Left ventricle myocardium superior (tissue), 1 donor: ENCODE results near the gene B4GALT5. TPM values are rescaled to one million over a fixed set of nuclear protein-coding genes. Genes with fewer than 3 reads are reported as not detected.

Experiments
- ATAC-seq: fragments of 200-7000 bp; cut with Tn5 transposase; one replicate; pipeline ENCODE4 v1.9.1; 2020; ENCODE audit warnings: mild to moderate bottlenecking, moderate library complexity
- DNase-seq: peaks from one replicate; pipeline ENCODE4 v3.0.0-alpha.2; 2020
- intact Hi-C: fragments of 100-400 bp; cut with micrococcal nuclease; formaldehyde crosslinking; loops from one replicate; pipeline ENCODE4 v1.11.0; 2022
- total RNA-seq: library from RNA; stranded (reverse); fragmentation: NEBNext Ultra II Directional; extraction: Animal tissue kit (Norgen Biotek cat#: 25700); gene quantifications from one replicate; pipeline ENCODE4 v1.2.1, GENCODE V29; 2021
- donor health status: DM: no; HTN: yes; CAD: no; lungs with severe emphysema.

Gene B4GALT5
- total RNA-seq, 1 donor from 2014 or later: 37.2 TPM

DNA sequence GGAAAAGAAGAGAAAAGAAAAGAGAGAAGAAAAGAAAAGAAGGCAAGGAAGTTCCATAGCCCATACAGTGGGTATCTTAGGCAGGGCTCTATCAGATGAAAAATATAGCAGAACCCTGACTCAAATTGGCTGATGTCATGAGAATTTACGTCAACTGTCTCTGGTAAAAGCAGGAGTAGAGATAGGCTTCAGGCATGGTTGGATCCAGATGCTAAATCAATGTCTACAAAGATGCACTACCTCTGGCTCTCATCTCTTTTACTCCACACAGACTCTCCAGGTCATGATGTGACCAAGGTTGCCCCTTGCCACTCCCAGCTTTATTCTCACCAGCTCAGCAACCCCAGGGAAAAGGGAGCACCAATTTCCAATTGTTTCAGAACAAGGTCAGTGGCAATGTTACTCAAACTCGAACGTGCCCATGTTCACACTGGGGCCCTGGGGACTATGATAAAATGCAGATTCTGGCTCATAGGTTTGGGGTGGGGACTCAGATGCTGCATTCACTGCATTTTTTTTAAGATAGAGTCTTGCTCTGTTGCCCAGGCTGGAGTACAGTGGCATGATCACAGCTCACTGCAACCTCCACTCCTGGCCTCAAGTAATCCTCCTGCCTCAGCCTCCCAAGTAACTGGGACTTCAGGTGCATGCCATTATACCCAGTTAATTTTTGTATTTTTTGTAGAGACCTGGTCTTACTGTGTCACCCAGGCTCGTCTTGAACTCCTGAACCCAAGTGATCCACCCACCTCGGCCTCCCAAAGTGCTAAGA lies 112.3 kb downstream of the B4GALT5 start:
- intact Hi-C loops: no loop called here
- no peak for DNase-seq
- ATAC-seq: no peak

DNA sequence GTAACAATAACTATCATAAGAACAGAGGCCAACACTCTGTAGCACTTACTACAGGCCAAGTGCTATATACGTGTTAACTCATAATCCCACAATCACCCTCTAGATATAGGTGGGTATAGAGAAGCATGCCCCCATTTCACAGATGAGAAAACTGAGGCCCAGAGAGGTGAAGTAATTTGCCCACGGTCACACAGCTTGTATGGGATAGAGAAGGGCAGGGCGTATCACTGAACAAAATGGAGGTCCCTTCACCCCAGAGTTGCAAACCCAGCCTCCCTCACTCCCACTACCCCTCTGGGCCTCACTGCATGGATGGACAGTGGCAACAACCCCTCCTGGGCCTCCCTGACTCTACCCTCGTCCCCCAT lies 113.9 kb downstream of the B4GALT5 start:
- ATAC-seq (no peak), DNase-seq (no peak)
- intact Hi-C loops: no loop called here

DNA sequence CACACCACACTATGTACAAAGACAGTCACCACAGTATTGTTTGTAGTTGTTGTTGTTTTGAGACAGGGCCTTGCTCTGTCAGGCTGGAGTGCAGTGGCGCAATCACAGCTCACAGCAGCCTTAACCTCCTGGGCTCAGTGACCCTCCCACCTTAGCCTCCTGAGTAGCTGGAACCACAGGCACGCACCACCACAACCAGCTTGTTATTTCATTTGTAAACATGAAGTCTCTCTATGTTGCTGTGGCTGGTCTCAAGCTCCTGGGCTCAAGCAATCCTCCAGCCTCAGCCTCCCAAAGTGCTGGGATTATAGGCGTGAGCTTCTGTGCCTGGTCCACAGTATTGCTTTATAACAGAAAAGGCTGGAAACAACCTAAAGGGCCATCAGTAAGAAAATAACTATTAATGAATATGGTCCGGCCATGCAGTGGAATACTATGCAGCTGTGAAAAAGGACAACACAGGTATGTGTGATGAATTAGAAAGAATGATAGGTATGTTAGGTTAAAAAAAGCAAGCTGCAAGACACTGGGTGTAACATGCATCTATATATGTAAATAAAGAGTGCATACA lies 115.8 kb downstream of the B4GALT5 start:
- no peak for ATAC-seq
- intact Hi-C loops: no loop called here
- DNase-seq: no peak

DNA sequence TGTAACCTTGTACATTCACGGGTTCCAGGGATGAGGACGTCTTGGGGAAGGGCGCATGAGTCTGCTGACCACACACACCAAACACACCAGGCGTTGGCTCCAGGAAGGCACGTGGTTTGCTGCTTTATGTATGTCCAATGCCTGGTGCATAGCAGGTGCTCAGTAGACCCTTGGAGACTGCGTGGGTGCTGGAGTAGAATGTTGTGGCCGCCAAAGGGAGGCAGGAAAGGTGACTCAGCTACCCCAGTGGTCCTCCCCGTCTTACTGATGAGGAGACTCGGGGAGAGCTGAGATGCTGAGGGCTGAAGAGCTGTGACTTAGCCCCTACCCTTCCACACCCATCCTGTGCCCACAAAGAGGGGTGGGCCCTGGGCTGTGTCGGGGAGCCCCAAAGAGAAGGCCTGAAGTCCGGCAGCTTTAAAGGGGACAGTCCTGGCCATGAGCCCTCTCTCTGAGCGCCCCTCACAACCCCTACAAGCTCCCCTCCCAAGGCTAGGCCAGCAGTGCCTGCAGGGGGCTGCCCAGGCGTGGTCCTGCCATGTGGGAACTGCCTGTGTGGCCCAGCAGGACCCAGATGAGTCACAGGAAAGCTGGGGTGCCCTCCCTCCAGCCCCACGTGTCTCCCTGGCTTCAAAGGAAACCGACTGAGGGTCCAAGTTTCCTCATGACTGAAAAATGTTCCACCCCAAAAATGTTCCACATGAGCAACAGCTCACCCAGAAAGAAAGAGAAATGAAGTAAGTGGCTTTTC lies 117.7 kb downstream of the B4GALT5 start:
- intact Hi-C loops: no loop called here
- no peak for ATAC-seq
- DNase-seq: no peak

DNA sequence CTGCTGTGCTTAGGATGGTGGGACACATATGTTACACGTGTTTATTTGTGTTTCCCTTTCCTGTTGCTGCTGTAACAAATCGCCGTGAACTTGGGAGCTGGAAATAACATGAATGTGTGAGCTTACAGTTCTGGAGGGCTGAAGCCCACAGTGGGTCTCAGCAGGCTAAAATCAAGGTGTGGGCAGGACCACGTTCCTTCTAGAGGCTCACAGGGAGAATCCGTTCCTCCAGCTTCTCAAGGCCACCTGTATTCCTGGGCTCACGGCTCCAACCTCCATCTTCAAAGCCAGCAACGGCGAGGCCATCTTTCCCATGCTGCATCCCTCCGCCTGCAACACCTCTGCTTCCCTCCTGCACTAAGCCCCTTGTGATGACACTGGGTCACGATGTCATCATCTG lies 118.3 kb downstream of the B4GALT5 start:
- DNase-seq (no peak), ATAC-seq (no peak)
- intact Hi-C loops: no loop called here

DNA sequence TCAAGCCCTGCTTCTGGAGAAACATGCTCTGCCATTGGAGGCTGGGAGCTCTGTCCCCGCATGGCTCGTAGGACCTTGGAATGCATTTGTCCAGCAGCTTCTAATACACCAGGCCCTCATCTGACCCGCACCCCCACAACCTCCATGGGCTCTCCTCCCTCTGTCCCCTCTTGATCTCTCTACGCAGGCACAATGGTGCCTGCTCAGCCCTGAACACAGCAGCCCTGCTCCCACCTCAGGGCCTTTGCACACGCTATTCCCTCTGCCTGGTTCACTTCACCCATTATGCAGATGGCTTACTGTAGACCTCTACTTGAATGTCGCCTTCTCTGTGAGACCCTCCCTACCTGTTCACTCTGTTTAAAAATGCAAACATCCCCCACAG lies 118.8 kb downstream of the B4GALT5 start:
- ATAC-seq: no peak
- intact Hi-C loops: no loop called here
- DNase-seq: no peak

DNA sequence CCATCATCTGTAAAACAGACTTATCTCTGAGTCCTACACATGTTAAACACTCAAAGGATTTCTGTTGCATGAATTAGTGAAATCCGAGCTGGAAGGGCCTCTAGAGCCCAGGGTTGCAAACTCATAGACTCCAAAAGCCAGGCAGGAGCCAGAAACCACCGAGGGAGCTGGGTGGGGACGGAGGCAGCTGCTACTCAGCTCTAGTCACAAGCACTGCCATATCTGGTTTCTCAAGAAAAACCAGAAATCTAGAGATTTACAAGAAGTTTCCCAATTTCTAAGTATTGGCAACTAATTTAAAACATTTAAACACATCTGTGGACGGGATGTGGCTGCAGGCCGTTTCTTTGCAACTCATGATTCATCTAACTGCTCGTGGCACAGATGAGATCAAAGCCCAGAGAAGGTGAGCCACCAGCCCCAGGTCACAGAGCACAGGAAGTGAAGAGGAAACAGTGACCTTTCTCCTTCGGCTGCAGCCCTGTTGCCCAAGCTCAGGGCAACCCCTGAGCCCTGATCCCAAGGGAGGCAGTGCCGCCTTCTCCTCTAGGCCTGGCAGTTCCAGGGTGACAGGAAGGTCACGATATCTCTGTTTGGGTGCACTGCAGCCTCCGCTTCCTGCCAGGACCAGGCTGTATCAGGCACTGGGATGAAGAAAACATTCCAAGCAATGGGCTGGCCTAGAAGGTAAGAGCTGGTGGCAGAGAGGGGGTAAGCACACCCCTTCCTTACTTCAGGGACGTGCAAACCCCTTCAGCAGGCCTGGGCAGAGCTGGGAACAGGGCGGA lies 119.3 kb downstream of the B4GALT5 start:
- DNase-seq: peak; percentile 79
- intact Hi-C loops: no loop called here

DNA sequence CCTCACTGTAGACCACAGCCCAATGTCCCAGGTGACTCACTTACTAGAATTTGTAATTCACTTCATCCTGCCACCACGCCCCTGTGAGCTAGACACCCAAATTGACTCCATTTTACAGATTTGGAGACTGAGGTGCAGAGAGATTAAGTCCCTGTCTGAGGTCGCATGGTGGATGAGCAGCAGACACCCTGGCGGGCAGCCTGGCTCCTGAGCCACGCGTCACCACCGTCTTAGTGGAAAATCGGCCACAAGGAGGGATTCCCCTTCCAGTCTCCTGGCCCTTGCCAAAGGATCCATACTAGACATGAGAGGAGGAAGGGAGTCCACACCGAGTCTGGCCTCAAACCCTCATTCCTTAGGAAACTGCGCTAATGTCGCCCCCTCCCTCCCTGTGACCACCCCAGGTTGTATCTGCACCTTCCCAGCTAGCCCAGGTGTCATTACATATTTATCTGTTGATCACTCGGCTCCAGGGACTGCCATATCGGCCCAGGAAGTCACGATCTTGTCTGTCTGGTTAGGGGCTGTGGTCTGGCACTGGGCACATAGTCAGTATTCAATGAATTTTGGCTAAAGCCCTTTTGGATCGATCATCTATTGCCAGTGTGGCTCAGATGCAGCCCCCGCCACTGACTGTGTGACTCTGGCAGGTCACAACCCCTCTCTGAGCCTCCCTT lies 120.1 kb downstream of the B4GALT5 start:
- intact Hi-C loops: no loop called here
- no peak for ATAC-seq

More for the DNA sequence above, 119.3 kb downstream of the B4GALT5 start:
- ATAC-seq: peak; percentile 88

DNA sequence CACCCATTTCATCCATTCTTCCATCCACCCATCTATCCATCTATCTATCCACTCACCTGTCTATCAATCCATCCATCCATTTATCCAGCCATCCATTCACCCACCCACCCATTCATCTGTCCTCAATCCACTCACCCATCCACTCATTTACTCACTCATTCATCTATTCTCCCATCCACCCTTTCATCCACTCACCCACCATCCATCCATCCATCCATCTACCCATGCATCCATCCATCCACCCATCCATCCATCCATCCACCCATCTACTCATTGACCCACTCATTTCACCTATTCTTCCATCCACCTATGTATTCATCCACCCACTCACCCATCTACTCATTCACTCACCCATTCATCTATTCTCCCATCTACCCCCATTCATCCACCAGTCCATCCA lies 121.6 kb downstream of the B4GALT5 start:
- no peak for ATAC-seq
- intact Hi-C loops: no loop called here
- no peak for DNase-seq

More for the DNA sequence above, 120.1 kb downstream of the B4GALT5 start:
- DNase-seq: no peak

DNA sequence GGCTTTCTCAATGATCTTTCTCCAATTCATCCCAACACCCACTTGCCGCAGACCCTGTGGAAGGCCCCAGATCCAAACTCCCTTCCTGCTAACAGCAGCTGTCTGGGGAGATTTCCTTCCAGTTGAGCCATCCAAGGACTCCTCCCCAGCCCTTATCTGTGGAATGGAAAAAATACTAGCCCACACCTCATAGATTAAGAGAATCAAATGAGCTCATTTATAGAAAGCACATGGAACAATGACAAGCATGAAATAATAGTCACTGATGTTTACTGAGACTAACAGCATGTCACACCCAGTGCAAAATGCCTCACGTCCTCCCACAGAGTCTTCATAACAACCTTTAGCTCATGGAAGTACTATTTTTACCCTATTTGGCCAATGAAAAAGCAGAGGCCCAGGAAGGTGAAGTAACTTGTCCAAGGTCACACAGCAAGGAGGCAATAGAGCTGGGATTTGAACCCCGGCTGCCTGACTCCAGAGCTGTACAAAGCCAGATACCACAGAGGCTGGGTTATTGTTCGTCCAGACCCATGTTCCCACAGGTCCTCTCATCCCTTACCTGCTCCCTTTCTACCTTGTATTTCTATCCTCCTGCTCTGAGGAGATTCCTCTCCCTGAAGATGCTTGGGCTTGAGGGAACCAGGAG lies 122.3 kb downstream of the B4GALT5 start:
- intact Hi-C loops: no loop called here
- ATAC-seq (peak; percentile 62), DNase-seq (no peak)

DNA sequence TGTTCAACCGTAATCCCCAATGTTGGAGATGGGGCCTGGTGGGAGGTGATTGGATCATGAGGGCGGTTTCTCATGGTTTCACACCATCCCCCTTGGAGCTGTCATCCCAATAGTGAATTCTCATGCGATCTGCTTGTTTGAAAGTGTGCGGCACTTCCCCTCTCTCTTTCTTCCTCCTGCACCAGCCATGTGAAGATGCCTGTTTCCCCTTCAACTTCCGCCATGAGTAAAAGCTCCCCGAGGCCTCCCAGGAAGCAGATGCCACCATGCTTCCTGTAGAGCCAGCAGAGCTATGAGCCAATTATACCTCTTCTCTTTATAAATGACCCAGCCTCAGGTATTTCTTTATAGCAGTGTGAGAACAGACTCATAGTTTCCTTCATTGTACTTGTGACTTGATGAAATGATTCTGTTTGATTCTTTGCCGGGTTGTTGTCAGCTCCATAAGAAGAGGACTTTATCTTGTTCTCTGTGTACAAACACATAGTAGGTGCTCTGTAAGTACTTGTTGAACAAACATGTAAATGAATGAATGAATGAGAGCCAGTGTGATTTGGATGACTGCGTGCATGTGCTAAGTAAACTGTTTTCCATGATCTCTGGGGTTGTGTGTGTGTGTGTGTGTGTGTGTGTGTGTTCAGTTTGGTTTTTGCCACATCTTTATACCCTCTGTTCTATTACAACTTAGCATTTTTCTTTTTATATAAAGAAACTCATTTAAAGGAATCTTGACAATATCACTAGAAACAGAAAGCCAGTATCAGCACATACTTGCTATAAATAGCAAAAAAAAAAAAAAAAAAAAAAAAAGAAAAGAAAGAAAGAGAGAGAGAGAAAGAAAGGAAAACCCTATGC lies 123.3 kb downstream of the B4GALT5 start:
- ATAC-seq (no peak), DNase-seq (no peak)
- intact Hi-C loops: no loop called here

DNA sequence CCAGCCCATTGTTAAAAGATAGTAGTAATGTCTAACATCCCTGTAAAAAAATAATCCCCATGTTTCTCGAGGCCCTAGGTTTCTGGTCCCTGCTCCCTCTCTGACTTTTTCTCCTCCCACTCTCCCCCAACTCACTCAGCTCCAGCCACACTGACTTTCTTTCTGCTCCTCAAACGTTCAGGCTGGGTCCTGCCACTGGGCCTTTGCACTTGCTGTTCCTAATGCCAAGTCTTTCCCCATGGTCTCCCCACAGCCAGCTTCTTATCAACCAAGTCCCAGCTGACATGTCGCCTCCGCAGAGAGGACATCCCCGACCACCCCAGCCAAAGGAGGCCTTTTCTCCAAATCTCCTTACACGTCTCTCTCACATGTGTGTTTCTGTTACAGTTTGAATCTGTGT lies 123.9 kb downstream of the B4GALT5 start:
- intact Hi-C loops: no loop called here
- DNase-seq (no peak), ATAC-seq (no peak)

DNA sequence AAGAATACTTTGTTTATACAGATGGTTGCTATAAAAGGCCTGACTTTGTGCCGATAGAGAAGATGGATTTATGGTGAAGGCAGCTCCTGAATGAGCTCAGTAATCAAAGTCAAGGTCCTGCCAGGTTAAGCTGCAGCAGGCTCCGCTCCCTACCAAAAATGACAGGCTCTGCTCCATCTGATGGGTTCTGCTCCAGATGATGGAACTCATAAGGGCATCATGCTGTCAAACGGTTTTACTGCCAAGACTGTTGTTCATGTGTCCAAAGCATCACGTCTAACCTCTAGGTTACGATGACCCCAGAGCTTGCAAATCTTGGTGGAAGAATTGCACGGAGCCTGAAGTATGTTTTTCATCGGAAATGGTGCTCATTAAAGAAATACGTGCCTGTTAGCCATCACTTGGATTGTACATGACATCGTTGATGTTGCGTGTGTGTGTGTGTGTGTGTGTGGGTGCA lies 126.5 kb downstream of the B4GALT5 start:
- DNase-seq (no peak), ATAC-seq (peak; percentile 2)
- intact Hi-C loops: no loop called here

DNA sequence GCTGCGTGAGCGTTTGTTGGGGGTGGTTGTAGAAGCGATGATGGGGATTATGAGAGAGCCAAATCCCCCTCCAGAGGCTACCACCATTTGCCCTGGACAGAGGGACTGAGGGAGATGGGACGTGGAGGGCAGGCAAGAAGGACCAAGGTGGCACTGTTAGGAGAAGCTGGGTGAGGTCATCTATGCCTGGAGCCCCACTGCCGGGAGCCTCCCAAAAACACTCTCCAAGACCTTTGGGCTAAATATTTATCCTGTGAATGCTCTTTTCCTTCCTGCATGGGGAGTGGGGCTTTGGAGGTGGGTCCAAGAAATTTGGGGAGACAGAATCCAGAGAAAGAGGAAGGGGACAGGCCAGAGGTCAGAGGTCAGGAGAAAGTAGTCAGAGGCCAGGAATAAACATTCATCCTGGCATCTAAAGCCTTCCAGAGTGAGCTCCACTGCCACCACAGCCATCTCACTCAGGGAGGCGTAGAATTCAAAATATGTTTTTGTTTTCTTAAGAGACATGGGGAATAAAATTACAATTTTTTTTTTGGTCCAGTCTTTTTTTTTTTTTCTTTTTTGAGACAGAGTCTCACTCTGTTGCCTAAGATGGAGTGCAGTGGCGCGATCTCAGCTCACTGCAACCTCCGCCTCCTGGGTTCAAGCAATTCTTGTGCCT lies 128.0 kb downstream of the B4GALT5 start:
- ATAC-seq (no peak), DNase-seq (no peak)
- intact Hi-C loops: no loop called here

DNA sequence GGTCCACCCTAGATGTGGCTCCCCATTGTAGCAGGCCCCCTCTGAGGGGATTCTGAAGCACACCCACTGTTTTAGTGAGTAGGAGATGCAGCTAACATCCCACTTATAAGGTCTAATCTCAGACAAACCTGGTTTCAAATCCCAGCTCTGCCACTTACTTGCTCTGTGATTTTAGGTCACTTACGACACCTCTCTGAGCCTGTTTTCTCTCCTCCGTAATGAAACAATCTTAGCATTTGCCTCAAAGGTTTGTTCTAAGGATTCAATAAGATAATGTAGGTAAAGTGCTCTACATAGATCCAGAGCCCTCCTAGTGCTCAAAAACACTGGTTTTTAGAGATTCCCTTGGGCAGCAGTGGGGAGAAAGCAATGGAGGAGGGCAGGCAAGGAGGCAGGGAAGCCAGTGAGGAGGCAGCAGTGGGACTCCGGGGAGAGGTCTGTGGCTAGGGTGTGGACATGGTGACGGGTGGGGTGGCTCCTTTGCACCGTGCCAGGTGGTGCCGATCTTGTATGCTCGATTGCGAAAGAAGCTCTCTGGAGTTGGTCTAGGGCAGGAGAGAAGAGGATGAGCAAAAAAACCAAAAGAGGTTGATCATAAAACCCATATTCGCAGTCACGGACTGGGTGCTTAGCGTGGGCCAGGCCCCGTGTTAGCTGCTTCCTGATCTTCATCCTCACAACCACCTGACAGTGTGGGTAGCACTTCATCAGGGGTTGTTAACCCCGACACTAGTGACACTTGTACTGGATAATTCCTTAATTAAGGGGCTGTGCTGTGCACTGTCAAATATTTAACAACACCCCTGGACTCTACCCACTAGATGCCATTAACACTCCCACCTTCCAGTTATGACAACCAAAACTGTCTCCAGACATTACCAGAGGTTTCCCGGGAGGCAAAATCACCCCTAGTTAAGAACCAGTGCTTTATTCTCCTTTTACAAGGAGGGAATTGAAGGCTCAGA lies 129.0 kb downstream of the B4GALT5 start:
- peak; percentile 23 for ATAC-seq
- intact Hi-C loops: no loop called here
- peak; percentile 52 for DNase-seq
